Loucy (cell line): ENCODE data around the gene LRRC71.

Experiments
- H2AFZ ChIP-seq: fragments of 200-600 bp; sonication (generic); 2 replicates; pipeline ENCODE4 v1.6.0; 2016; ENCODE audit warnings: antibody characterized with exemption, mild to moderate bottlenecking, low read length, moderate library complexity
- H3F3A ChIP-seq: fragments of 200-600 bp; 2 replicates; pipeline ENCODE4 v1.6.0; 2016; ENCODE audit warnings: antibody characterized with exemption, low read depth, mild to moderate bottlenecking
- H3K27me3 ChIP-seq: fragments of 200-600 bp; sonication (generic); 2 replicates; pipeline ENCODE4 v1.6.1; 2014; ENCODE audit warnings: low read length, mild to moderate bottlenecking; ENCODE audit not compliant: insufficient read depth, poor library complexity, severe bottlenecking
- H3K36me3 ChIP-seq: fragments of 200-600 bp; sonication (generic); 2 replicates; pipeline ENCODE4 v1.6.1; 2016; ENCODE audit warnings: low read length; ENCODE audit not compliant: insufficient read depth
- H3K4me1 ChIP-seq: fragments of 200-600 bp; sonication (generic); 2 replicates; pipeline ENCODE4 v1.5.1; 2014; ENCODE audit warnings: low read length, mild to moderate bottlenecking; ENCODE audit not compliant: insufficient read depth, poor library complexity, severe bottlenecking
- H3K4me2 ChIP-seq: fragments of 200-600 bp; sonication (generic); 2 replicates; pipeline ENCODE4 v1.6.0; 2014; ENCODE audit warnings: antibody characterized with exemption, low read length, low read depth, mild to moderate bottlenecking; ENCODE audit not compliant: poor library complexity, severe bottlenecking
- H3K4me3 ChIP-seq: fragments of 200-600 bp; sonication (generic); 2 replicates; pipeline ENCODE4 v1.5.1; 2014; ENCODE audit warnings: low read length, mild to moderate bottlenecking, mixed read lengths; ENCODE audit not compliant: poor library complexity, severe bottlenecking
- H3K79me2 ChIP-seq: fragments of 200-600 bp; sonication (generic); 2 replicates; pipeline ENCODE4 v1.6.1; 2014; ENCODE audit warnings: low read length; ENCODE audit not compliant: insufficient read depth
- H3K9ac ChIP-seq: fragments of 200-600 bp; sonication (generic); 2 replicates; pipeline ENCODE4 v1.6.0; 2014; ENCODE audit warnings: mild to moderate bottlenecking, low read depth, low read length, moderate library complexity; ENCODE audit not compliant: poor library complexity, severe bottlenecking
- H3K9me2 ChIP-seq: fragments of 200-600 bp; sonication (generic); replicated peaks from 2 replicates; pipeline ENCODE4 v1.6.1; 2016; ENCODE audit warnings: low read depth, low read length, mixed read lengths
- H3K9me3 ChIP-seq: fragments of 200-600 bp; sonication (generic); 2 replicates; pipeline ENCODE4 v1.6.1; 2014; ENCODE audit warnings: mild to moderate bottlenecking, antibody characterized with exemption, low read length, low read depth; ENCODE audit not compliant: insufficient read depth
- H4K20me1 ChIP-seq: fragments of 200-600 bp; sonication (generic); 2 replicates; pipeline ENCODE4 v1.6.0; 2014; ENCODE audit warnings: antibody characterized with exemption, low read length, mild to moderate bottlenecking; ENCODE audit not compliant: insufficient read depth, poor library complexity, severe bottlenecking
- CTCF ChIP-seq: fragments of 200-600 bp; sonication (generic); conservative IDR thresholded peaks from 2 replicates; pipeline ENCODE4 v1.5.1; 2014; ENCODE audit warnings: mild to moderate bottlenecking, antibody characterized with exemption, low read length
- EZH2phosphoT487 ChIP-seq: fragments of 200-600 bp; IDR thresholded peaks from 2 replicates; pipeline ENCODE4 v1.6.1; 2018; ENCODE audit warnings: antibody characterized with exemption, mild to moderate bottlenecking, moderate library complexity, borderline replicate concordance

The LRRC71 gene

GRCh38 chr1:156881101-156881500 is 39.3 kb upstream of the LRRC71 start:
- Histone ChIP-seq H3K9me3 (no peaks in the 10 kb centered on the region), H3K9me2 (no peaks in the 10 kb centered on the region), H3K4me1 (no peaks in the 10 kb centered on the region), H3K27me3 (no peaks in the 10 kb centered on the region), H3K79me2 (no peaks in the 10 kb centered on the region), H2AFZ (no peak overlapping the region), H3K4me2 (no peak overlapping the region), H3K4me3 (no peak overlapping the region), H3F3A (no peaks in the 10 kb centered on the region), H4K20me1 (no peaks in the 10 kb centered on the region), H3K9ac (no peak overlapping the region), H3K36me3 (no peaks in the 10 kb centered on the region)
- TF ChIP-seq CTCF (no peak), EZH2phosphoT487 (no peak)

DNA sequence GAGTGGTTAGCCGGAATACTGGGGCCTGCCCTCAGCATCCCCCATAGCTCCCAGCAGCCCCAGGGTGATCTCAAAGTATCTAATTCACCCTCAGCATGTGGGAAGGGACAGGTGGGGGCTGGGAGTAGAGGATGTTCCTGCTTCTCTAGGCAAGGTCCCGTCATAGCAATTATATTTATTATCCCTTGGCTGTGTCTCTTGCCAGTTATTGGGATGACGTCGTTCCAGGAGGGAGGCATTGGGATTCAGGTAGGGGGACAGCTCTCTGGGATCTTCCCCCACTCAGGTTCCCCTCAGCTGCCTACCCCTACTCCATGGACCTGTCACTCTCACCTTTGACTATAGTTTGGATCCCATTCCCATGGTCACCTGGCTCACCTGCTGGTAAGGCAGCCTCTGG is 38.8 kb upstream of the LRRC71 start:
- no peaks in the 10 kb centered on the region for H3K36me3 ChIP-seq
- no peaks in the 10 kb centered on the region for H3K4me1 ChIP-seq
- no peaks in the 10 kb centered on the region for H3K9me3 ChIP-seq
- H3K4me3 ChIP-seq = no peak overlapping the region
- no peak overlapping the region for H2AFZ ChIP-seq
- TF ChIP-seq EZH2phosphoT487 = no peak
- TF ChIP-seq CTCF = no peak
- no peaks in the 10 kb centered on the region for H4K20me1 ChIP-seq
- H3K9me2 ChIP-seq = no peaks in the 10 kb centered on the region
- H3K4me2 ChIP-seq = no peak overlapping the region
- no peaks in the 10 kb centered on the region for H3K27me3 ChIP-seq
- H3K79me2 ChIP-seq = no peaks in the 10 kb centered on the region
- H3F3A ChIP-seq = no peaks in the 10 kb centered on the region
- H3K9ac ChIP-seq = no peak overlapping the region

GRCh38 chr1:156882543-156882942 is 37.9 kb upstream of the LRRC71 start:
- no peaks in the 10 kb centered on the region for H4K20me1 ChIP-seq
- H3K27me3 ChIP-seq = no peaks in the 10 kb centered on the region
- no peaks in the 10 kb centered on the region for H3K79me2 ChIP-seq
- H3K9me3 ChIP-seq = no peaks in the 10 kb centered on the region
- H3K9me2 ChIP-seq = no peaks in the 10 kb centered on the region
- no peaks in the 10 kb centered on the region for H3K36me3 ChIP-seq
- no peaks in the 10 kb centered on the region for H3F3A ChIP-seq
- no peak overlapping the region for H3K9ac ChIP-seq
- H3K4me1 ChIP-seq = no peaks in the 10 kb centered on the region
- no peak overlapping the region for H2AFZ ChIP-seq
- no peak overlapping the region for H3K4me2 ChIP-seq
- TF ChIP-seq EZH2phosphoT487 (no peak), CTCF (no peak)
- H3K4me3 ChIP-seq = no peak overlapping the region
